Prostate gland (tissue), 2 donors: ENCODE measurements around the gene HIVEP3.

ENCODE experiments used
- CTCF ChIP-seq, 4 experiments: fragments of 200-600 bp in 2 of 4; fragments of 450-650 bp in 2 of 4; sonication (generic) in 2 of 4; IDR thresholded peaks; 1 replicate in 3 of 4; 2 replicates in 1 of 4; pipeline ENCODE4 v1.5.1; 2016 to 2019; ENCODE audit warnings: antibody characterized with exemption in 4 of 4, mild to moderate bottlenecking in 2 of 4, moderate library complexity in 2 of 4
- POLR2A ChIP-seq: fragments of 450-650 bp; IDR thresholded peaks from one replicate; pipeline ENCODE4 v1.6.1; 2016; ENCODE audit warnings: antibody characterized with exemption, mild to moderate bottlenecking
- POLR2AphosphoS5 ChIP-seq: sonication (generic); formaldehyde crosslinking; IDR thresholded peaks from one replicate; pipeline ENCODE4 v1.6.1; 2017; ENCODE audit warnings: antibody characterized with exemption

GRCh38 chr1:41483960-41484401 is 434.7 kb downstream of the HIVEP3 start:
- TF ChIP-seq CTCF (IDR thresholded peaks at IDR 0.05) (no peak), POLR2AphosphoS5 (no peak), POLR2A (no peak)
